HL-60 (cell line): ENCODE results near the gene CDC6.

Experiments
- DNase-seq, 2 experiments: peaks; one replicate each; pipeline ENCODE4 v3.0.0-alpha.2; 2010 to 2020; ENCODE audit warnings: low read depth in 1 of 2, low spot score in 1 of 2
- H3K27ac ChIP-seq: fragments of 250-450 bp; sonication (Bioruptor Pico); replicated peaks from 2 replicates; pipeline ENCODE4 v1.5.1; 2020; ENCODE audit warnings: mild to moderate bottlenecking, moderate library complexity
- H3K27me3 ChIP-seq: fragments of 250-450 bp; sonication (Bioruptor Pico); 2 replicates; pipeline ENCODE4 v1.5.1; 2021; ENCODE audit warnings: mild to moderate bottlenecking, moderate library complexity; ENCODE audit not compliant: insufficient read depth, poor library complexity, severe bottlenecking
- H3K4me3 ChIP-seq: replicated peaks from 2 replicates; pipeline ENCODE4 v1.5.1; 2011; ENCODE audit warnings: mild to moderate bottlenecking, control low read depth, low read length; ENCODE audit not compliant: insufficient read depth
- CTCF ChIP-seq: IDR thresholded peaks from one replicate; pipeline ENCODE4 v1.5.1; 2011; ENCODE audit warnings: low read length, control low read depth, inconsistent platforms; ENCODE audit not compliant: insufficient read depth
- GABPA ChIP-seq: IDR thresholded peaks from 2 replicates; pipeline ENCODE4 v1.6.1; 2012; ENCODE audit warnings: low read depth
- POLR2AphosphoS5 ChIP-seq: IDR thresholded peaks from 2 replicates; pipeline ENCODE4 v1.6.1; 2012; ENCODE audit warnings: low read depth
- REST ChIP-seq: IDR thresholded peaks from 2 replicates; pipeline ENCODE4 v1.6.1; 2012; ENCODE audit warnings: low read depth; ENCODE audit not compliant: insufficient replicate concordance
- SPI1 ChIP-seq: IDR thresholded peaks from 2 replicates; pipeline ENCODE4 v1.6.1; 2012; ENCODE audit warnings: low read depth, mild to moderate bottlenecking, borderline replicate concordance

CDC6 gene

GRCh38 chr17:40266882-40267281 is 20.8 kb upstream of the CDC6 start:
- TF ChIP-seq POLR2AphosphoS5: no peak
- TF ChIP-seq SPI1: no peak
- no peak for TF ChIP-seq REST
- no peak for TF ChIP-seq GABPA
- TF ChIP-seq CTCF: no peak
- Histone ChIP-seq H3K4me3 (no peak overlapping the region), H3K27ac (no peak overlapping the region), H3K27me3 (no peaks in the 10 kb centered on the region)
- no peak for DNase-seq

- Histone ChIP-seq H3K4me3 (no peak overlapping the region), H3K27ac (no peak overlapping the region), H3K27me3 (no peaks in the 10 kb centered on the region)
- TF ChIP-seq POLR2AphosphoS5: no peak
- no peak for TF ChIP-seq CTCF
- no peak for TF ChIP-seq SPI1
- no peak for TF ChIP-seq GABPA
- TF ChIP-seq REST: no peak
- no peak for DNase-seq
Observed at GRCh38 chr17:40268141-40268712, 19.5 kb upstream of the CDC6 start.

- Histone ChIP-seq H3K27ac (no peak overlapping the region), H3K27me3 (no peaks in the 10 kb centered on the region), H3K4me3 (no peak overlapping the region)
- TF ChIP-seq GABPA (no peak), SPI1 (no peak), POLR2AphosphoS5 (no peak), REST (no peak), CTCF (no peak)
- DNase-seq: no peak
Observed at GRCh38 chr17:40278414-40278813, 9.3 kb upstream of the CDC6 start.
